Activated CD8-positive, alpha-beta memory T cell treated with anti-CD3 and anti-CD28 coated beads for 36 hours (primary cell): Measurements from ENCODE around the gene CHD3. TPM values are rescaled to one million over a fixed set of nuclear protein-coding genes. Genes with fewer than 3 reads are reported as not detected.

Experiments
- CTCF ChIA-PET: fragments of 350-600 bp; sonication (Branson Sonifier 250); formaldehyde crosslinking; loops from one replicate; lab custom pipeline; 2021; ENCODE audit warnings: antibody characterized with exemption; lab: Charles Lee
- POLR2A ChIA-PET: fragments of 350-600 bp; sonication (Branson Sonifier 250); formaldehyde crosslinking; loops from one replicate; lab custom pipeline; 2021; ENCODE audit warnings: antibody characterized with exemption; lab: Charles Lee
- total RNA-seq, 2 experiments: library from RNA; stranded (reverse); gene quantifications; one replicate each; pipeline ENCODE4 v1.2.3, GENCODE V29; 2021

Gene CHD3
- total RNA-seq, 2 experiments from 2014 or later: 112 to 113 TPM

GRCh38 chr17:7846765-7847661 is 41.6 kb upstream of the CHD3 start:
- POLR2A ChIA-PET: interaction anchor here (0.6 kb wide), 1 partner anchor 345 kb away, joined by 4 read pairs; no protein-coding TSS in a partner anchor

DNA sequence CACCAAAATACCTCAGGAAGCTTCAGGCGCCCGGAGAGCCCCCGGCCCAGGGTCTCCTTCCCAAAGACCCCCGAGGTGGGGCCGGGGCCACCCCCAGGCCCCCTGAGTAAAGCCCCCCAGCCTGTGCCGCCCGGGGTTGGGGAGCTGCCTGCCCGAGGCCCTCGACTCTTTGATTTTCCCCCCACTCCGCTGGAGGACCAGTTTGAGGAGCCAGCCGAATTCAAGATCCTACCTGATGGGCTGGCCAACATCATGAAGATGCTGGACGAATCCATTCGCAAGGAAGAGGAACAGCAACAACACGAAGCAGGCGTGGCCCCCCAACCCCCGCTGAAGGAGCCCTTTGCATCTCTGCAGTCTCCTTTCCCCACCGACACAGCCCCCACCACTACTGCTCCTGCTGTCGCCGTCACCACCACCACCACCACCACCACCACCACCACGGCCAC is 40.4 kb upstream of the CHD3 start:
- ChIA-PET CTCF (interaction anchor here (1.2 to 4.9 kb wide), 3 partner anchors 9 to 142 kb away, joined by 3 to 34 read pairs (median 5); partner anchors contain the start of genes CYB5D1, KDM6B and NAA38), POLR2A (no interaction called here)

More at GRCh38 chr17:7846765-7847661, 41.6 kb upstream of the CHD3 start:
- CTCF ChIA-PET: interaction anchor here (0.8 to 4.9 kb wide), 5 partner anchors 9 to 143 kb away, joined by 3 to 34 read pairs (median 5); partner anchors contain the start of genes CYB5D1, KDM6B and NAA38

DNA sequence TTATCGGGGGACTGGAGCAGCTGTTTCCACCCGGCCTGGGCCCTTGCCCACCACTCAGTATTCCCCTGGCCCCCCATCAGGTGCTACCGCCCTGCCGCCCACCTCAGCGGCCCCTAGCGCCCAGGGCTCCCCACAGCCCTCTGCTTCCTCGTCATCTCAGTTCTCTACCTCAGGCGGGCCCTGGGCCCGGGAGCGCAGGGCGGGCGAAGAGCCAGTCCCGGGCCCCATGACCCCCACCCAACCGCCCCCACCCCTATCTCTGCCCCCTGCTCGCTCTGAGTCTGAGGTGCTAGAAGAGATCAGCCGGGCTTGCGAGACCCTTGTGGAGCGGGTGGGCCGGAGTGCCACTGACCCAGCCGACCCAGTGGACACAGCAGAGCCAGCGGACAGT is 39.9 kb upstream of the CHD3 start:
- CTCF ChIA-PET: interaction anchor here (4.9 kb wide), 1 partner anchor 14 kb away, joined by 34 read pairs; the partner anchor contains the start of gene KDM6B
- POLR2A ChIA-PET: no interaction called here

- ChIA-PET CTCF (interaction anchor here (4.9 kb wide), 1 partner anchor 15 kb away, joined by 34 read pairs; the partner anchor contains the start of gene KDM6B), POLR2A (interaction anchor here (0.6 kb wide), 1 partner anchor 20 kb away, joined by 3 read pairs; no protein-coding TSS in a partner anchor)
These were observed 39.3 kb upstream of the CHD3 start for GRCh38 chr17:7849130-7849750.

DNA sequence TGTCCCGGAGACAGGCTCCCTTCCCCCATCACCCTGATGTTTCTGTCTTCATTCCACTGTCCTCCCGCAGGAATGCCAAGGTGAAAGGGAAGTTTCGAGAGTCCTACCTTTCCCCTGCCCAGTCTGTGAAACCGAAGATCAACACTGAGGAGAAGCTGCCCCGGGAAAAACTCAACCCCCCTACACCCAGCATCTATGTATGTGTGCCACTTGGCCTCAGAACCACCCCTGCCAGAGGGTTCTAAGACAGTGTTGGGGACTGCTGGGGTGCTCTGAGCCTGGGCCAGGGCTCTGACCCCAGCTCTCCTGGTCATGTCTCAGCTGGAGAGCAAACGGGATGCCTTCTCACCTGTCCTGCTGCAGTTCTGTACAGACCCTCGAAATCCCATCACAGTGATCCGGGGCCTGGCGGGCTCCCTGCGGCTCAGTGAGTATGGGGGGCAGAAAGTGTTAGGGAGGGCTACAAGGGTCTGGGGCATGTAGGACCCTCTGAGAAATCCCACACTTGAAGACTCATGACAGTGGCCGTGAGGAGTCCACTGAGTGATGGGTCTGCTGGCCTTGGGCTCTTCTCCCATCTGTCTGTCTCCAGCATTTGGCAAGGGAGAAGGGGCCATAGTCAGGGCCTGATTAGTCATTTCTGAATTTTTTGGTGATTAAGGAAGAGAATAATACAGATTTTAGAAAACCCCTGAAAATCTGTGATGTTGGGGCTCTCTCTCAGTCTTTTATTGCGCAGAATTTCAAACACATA is 38.7 kb upstream of the CHD3 start:
- POLR2A ChIA-PET: interaction anchor here (0.6 kb wide), 1 partner anchor 20 kb away, joined by 3 read pairs; no protein-coding TSS in a partner anchor
- CTCF ChIA-PET: interaction anchor here (1.7 to 4.9 kb wide), 4 partner anchors 13 to 106 kb away, joined by 6 to 34 read pairs (median 7); partner anchors contain the start of gene KDM6B

DNA sequence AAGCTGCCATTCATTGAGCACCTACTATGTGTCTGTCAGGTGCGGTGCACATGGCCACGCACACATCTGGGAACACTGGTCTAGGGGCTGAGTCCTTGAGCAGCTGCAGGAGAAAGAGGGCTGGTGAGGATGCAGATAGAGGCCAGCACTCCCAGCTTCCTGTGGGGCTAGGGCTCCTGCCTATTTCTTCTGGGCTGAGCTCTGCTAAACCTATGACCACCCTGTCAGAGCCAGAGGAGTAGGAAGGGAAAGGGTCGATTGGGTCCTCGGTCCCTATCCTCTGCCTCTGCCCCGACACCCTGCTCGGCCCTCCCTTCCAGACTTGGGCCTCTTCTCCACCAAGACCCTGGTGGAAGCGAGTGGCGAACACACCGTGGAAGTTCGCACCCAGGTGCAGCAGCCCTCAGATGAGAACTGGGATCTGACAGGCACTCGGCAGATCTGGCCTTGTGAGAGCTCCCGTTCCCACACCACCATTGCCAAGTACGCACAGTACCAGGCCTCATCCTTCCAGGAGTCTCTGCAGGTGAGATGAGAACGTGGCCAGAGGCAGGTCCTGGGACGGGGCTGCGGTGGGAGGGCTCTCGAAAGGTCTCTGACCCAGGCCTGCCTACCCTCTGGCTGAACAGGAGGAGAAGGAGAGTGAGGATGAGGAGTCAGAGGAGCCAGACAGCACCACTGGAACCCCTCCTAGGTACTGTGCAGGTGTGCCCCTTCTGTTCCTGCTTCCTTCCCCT is 37.7 kb upstream of the CHD3 start:
- ChIA-PET CTCF (interaction anchor here (0.7 to 4.9 kb wide), 9 partner anchors 9 to 140 kb away, joined by 3 to 34 read pairs (median 5); partner anchors contain the start of gene KDM6B), POLR2A (interaction anchor here (1.0 kb wide), 1 partner anchor 81 kb away, joined by 4 read pairs; the partner anchor contains the start of genes CNTROB and TRAPPC1)

- POLR2A ChIA-PET: interaction anchor here (1.0 kb wide), 1 partner anchor 80 kb away, joined by 4 read pairs; the partner anchor contains the start of genes CNTROB and TRAPPC1
These were observed 36.9 kb upstream of the CHD3 start for GRCh38 chr17:7851438-7852261.

DNA sequence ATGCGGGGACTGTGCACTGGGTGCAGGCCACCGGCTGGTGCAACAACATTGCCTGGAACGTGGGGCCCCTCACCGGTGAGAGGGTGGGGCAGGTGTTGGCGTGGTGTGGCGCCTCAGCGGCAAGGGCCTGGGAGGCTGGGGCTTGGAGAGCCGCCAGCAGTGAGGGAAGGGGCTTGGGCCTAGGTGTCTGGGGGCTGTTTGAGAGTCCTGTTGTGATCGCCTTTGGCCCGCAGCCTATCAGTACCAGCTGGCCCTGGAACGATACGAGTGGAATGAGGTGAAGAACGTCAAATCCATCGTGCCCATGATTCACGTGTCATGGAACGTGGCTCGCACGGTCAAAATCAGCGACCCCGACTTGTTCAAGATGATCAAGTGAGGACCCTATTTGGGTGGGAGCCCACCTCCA is 36.3 kb upstream of the CHD3 start:
- POLR2A ChIA-PET: no interaction called here
- CTCF ChIA-PET: interaction anchor here (1.0 to 4.9 kb wide), 3 partner anchors 18 to 138 kb away, joined by 4 to 34 read pairs (median 4); partner anchors contain the start of gene KDM6B

More at GRCh38 chr17:7851438-7852261, 36.9 kb upstream of the CHD3 start:
- CTCF ChIA-PET: interaction anchor here (0.7 to 4.9 kb wide), 9 partner anchors 9 to 139 kb away, joined by 3 to 34 read pairs (median 5); partner anchors contain the start of gene KDM6B

DNA sequence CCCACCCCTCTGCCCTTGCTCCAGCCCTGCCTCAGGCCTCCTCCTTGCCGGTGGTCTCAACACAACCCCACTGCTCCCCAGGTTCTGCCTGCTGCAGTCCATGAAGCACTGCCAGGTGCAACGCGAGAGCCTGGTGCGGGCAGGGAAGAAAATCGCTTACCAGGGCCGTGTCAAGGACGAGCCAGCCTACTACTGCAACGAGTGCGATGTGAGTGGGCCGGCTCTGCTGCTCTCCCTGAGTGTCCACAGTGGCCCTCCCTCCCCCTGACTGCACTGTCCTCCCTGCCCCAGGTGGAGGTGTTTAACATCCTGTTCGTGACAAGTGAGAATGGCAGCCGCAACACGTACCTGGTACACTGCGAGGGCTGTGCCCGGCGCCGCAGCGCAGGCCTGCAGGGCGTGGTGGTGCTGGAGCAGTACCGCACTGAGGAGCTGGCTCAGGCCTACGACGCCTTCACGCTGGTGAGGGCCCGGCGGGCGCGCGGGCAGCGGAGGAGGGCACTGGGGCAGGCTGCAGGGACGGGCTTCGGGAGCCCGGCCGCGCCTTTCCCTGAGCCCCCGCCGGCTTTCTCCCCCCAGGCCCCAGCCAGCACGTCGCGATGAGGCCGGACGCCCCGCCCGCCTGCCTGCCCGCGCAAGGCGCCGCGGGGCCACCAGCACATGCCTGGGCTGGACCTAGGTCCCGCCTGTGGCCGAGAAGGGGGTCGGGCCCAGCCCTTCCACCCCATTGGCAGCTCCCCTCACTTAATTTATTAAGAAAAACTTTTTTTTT is 35.5 kb upstream of the CHD3 start:
- POLR2A ChIA-PET: interaction anchor here (0.6 to 1.0 kb wide), 2 partner anchors 8 to 611 kb away, joined by 3 read pairs; no protein-coding TSS in a partner anchor
- CTCF ChIA-PET: interaction anchor here (0.6 to 1.0 kb wide), 4 partner anchors 15 to 416 kb away, joined by 3 to 5 read pairs (median 3); no protein-coding TSS in a partner anchor

GRCh38 chr17:7853691-7854038 is 34.9 kb upstream of the CHD3 start:
- CTCF ChIA-PET: interaction anchor here (0.6 to 1.0 kb wide), 4 partner anchors 14 to 417 kb away, joined by 3 to 5 read pairs (median 3); no protein-coding TSS in a partner anchor
- POLR2A ChIA-PET: interaction anchor here (0.6 to 1.0 kb wide), 2 partner anchors 9 to 612 kb away, joined by 3 read pairs; no protein-coding TSS in a partner anchor

DNA sequence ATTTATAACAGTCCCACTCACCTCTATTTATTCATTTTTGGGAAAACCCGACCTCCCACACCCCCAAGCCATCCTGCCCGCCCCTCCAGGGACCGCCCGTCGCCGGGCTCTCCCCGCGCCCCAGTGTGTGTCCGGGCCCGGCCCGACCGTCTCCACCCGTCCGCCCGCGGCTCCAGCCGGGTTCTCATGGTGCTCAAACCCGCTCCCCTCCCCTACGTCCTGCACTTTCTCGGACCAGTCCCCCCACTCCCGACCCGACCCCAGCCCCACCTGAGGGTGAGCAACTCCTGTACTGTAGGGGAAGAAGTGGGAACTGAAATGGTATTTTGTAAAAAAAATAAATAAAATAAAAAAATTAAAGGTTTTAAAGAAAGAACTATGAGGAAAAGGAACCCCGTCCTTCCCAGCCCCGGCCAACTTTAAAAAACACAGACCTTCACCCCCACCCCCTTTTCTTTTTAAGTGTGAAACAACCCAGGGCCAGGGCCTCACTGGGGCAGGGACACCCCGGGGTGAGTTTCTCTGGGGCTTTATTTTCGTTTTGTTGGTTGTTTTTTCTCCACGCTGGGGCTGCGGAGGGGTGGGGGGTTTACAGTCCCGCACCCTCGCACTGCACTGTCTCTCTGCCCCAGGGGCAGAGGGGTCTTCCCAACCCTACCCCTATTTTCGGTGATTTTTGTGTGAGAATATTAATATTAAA is 34.4 kb upstream of the CHD3 start:
- ChIA-PET POLR2A (interaction anchor here (0.6 to 1.0 kb wide), 2 partner anchors 9 to 613 kb away, joined by 3 read pairs; no protein-coding TSS in a partner anchor), CTCF (interaction anchor here (1.0 kb wide), 1 partner anchor 19 kb away, joined by 5 read pairs; no protein-coding TSS in a partner anchor)

DNA sequence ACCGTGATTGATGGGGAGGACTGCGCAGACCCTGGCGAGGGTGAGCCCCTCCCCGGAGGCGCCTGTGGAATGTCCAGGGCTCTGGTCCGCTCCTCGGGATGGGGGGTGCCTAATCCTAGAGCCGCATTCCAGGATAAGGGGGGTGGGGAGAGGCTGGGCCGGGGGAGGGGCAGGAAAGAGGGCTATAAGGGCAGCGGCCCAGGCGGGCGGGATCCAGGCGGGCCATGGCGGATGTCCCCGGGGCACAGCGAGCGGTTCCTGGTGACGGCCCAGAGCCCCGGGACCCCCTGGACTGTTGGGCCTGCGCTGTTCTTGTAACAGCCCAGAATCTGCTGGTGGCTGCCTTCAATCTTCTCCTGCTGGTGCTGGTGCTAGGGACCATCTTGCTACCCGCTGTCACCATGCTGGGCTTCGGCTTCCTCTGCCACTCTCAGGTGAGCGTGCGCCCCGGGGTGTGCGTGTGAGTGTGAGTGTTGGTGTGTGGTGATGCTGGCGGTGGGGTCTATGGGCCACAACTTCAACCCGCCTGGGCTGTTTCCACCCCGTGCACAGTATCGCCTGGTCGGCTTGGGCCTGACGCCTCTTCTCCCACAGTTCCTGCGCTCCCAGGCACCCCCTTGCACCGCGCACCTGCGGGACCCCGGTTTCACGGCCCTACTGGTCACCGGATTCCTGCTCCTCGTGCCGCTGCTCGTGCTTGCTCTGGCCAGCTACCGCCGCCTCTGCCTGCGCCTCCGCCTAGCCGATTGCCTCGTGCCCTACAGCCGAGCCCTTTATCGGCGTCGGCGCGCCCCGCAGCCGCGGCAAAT is 33.5 kb upstream of the CHD3 start, which contains the start of gene TMEM88:
Gene TMEM88, plus strand, starts transcription at position 216 of the 809 bp plus-strand sequence. Its CDS starts 9 bp downstream, at position 225.
- POLR2A ChIA-PET: interaction anchor here (2.9 kb wide), 1 partner anchor 11 kb away, joined by 44 read pairs; no protein-coding TSS in a partner anchor
- CTCF ChIA-PET: interaction anchor here (2.6 kb wide), 2 partner anchors 20 to 57 kb away, joined by 10 to 22 read pairs; no protein-coding TSS in a partner anchor

DNA sequence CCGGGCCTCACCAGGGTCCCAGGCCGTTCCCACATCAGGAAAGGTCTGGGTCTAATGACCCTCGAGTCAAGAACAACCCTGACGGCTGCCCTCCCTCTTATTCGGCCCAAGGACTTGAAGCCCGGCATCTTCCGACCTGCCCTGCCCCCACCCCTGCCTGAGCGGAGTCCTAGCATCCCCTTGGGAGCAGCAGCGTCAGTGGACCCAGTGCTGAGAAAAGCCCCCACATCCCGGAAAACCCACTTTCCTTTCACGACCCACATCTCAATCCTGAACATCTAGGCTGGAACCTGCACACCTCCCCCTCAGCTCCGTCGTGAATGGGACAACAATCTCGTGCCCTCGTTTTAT is 33.0 kb upstream of the CHD3 start:
- CTCF ChIA-PET: interaction anchor here (0.8 to 2.6 kb wide), 3 partner anchors 8 to 57 kb away, joined by 3 to 22 read pairs (median 10); no protein-coding TSS in a partner anchor
- POLR2A ChIA-PET: interaction anchor here (2.9 kb wide), 1 partner anchor 12 kb away, joined by 44 read pairs; no protein-coding TSS in a partner anchor
